ENCODE data around the gene SLC12A5.
"Not testable (repeated sequence)": the region's sequence is repeated elsewhere in the genome, so short reads cannot be mapped to it uniquely, and the experiment has no call there.

SLC12A5 gene

DNA sequence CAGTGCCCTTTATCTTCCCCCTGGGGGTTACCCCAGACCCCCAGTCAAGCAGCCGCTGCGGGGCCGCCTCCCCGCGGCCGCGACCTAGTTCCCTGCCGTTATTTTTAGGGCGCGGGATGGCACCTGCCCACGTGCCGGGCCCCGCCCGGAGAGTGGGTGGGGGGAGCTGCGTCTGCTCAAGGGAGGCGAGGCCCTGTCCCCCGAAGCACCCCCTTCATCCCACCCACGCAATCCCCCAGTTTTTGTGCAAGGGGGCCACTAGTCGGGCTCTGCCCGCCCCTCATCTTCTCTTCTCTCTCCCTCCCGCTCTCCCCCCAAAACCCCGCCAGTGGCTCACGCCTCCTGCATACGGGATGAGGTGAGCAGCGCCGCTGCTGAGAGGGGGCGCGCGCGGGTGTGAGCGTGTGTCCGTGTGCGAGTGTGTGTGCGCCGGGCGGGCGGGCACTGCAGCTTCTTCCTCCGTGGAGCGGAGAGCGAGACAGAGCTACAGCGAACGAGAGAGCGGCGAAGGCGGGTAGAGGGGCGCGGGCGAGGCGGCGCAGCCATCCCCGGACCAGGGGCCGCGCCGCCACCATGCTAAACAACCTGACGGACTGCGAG, at the start of gene SLC12A5:
Gene SLC12A5, plus strand, starts transcription at position 444 of the 600 bp plus-strand sequence. Its CDS starts 130 bp downstream, at position 574.
- no peak within 1 kb of the TSS for H3K27ac ChIP-seq
- TF ChIP-seq, protein P1, sequence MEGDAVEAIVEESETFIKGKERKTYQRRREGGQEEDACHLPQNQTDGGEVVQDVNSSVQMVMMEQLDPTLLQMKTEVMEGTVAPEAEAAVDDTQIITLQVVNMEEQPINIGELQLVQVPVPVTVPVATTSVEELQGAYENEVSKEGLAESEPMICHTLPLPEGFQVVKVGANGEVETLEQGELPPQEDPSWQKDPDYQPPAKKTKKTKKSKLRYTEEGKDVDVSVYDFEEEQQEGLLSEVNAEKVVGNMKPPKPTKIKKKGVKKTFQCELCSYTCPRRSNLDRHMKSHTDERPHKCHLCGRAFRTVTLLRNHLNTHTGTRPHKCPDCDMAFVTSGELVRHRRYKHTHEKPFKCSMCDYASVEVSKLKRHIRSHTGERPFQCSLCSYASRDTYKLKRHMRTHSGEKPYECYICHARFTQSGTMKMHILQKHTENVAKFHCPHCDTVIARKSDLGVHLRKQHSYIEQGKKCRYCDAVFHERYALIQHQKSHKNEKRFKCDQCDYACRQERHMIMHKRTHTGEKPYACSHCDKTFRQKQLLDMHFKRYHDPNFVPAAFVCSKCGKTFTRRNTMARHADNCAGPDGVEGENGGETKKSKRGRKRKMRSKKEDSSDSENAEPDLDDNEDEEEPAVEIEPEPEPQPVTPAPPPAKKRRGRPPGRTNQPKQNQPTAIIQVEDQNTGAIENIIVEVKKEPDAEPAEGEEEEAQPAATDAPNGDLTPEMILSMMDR (conservative IDR thresholded peaks at IDR 0.05), result no peak
- no peak for TF ChIP-seq ZFX (IDR thresholded peaks at IDR 0.05)

DNA sequence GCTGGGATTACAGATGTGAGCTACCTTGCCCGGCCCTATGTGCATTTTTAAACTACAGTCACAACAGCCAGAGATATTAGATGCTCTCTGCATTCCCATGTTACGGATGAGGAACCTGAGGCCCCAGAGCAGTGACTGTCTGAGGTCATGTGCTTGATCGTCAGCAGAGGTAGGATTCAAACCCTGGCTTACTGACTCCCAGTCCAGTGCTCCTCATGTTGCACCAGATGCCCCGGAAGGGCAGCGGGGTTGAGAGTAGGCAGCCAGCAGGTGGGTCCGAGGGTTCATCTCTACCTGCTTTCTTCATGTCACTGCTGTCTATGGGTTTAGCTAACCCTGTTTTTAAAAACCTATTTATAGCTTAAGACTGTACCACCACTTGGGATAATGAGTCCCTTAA, 47.8 kb upstream of the SLC12A5 start:
- H3K27ac ChIP-seq, result no peak overlapping the region
- TF ChIP-seq, protein P1 (conservative IDR thresholded peaks at IDR 0.05), result no peak
- no peak for TF ChIP-seq ZFX (IDR thresholded peaks at IDR 0.05)

- no peak for TF ChIP-seq ZFX (IDR thresholded peaks at IDR 0.05)
- TF ChIP-seq, protein P1 (conservative IDR thresholded peaks at IDR 0.05), result no peak
- no peak overlapping the region for H3K27ac ChIP-seq
These were observed 45.7 kb upstream of the SLC12A5 start for GRCh38 chr20:45983279-45983743.

DNA sequence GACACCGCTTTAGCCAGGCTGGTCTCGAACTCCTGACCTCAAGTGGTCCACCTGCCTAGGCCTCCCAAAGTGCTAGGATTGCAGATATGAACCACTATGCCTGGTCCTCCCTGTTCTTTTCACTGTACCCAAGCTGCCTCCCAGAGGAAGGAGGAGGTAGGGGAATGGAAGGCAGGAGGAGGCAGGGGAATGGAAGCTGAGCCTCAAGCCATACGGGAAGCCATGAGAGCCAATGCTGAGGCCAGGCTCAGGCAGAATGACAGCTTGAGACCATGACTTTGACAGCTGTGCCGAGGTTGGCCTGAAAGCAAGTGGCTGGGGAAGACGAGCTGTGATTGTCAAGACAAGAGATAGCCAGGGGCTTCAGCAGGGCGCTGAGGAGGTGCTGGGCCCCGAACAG, 43.4 kb upstream of the SLC12A5 start:
- TF ChIP-seq ZFX (IDR thresholded peaks at IDR 0.05), result no peak
- TF ChIP-seq, protein P1 (conservative IDR thresholded peaks at IDR 0.05), result no peak
- no peak overlapping the region for H3K27ac ChIP-seq

- no peak overlapping the region for H3K27ac ChIP-seq
- TF ChIP-seq, protein P1 (conservative IDR thresholded peaks at IDR 0.05), result peak; percentile 96
- no peak for TF ChIP-seq ZFX (IDR thresholded peaks at IDR 0.05)
These were observed 41.8 kb upstream of the SLC12A5 start for GRCh38 chr20:45987108-45987780.

DNA sequence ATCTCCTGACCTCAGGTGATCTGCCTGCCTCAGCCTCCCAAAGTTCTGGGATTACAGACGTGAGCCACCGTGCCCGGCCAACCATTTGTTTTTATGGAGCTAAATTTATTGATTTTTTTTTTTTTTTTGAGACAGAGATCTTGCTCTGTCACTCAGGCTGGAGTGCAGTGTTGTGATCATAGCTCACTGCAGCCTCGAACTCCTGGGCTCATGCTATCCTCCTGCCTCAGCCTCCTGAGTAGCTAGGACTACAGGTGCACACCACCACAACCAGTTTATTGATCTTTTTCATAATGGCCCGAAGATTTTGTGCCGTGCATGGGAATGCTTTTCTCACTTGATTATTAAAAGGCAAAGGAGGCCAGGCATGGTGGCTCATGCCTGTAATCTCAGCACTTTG, 40.2 kb upstream of the SLC12A5 start:
- not testable (repeated sequence) for H3K27ac ChIP-seq

DNA sequence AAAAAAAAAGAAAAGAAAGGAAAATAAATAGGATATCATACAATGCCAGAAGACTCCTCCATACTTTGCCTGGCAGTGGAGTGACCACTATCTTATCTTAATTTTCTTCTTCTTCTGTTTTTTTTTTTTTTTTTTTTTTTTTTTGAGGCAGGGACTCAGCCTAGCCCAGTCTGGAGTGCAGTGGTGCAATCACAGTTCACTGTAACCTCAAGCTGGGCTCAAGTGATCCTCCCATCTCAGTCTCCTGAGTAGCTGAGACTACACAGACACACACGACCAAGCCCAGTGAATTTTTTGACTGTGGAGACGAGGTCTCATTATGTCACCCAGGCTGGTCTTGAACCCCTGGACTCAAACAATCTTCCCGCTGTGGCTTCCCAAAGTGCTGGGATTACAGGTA, 37.4 kb upstream of the SLC12A5 start:
- TF ChIP-seq, protein P1 (conservative IDR thresholded peaks at IDR 0.05), result no peak
- TF ChIP-seq ZFX (IDR thresholded peaks at IDR 0.05), result no peak

More for the DNA sequence above, 37.4 kb upstream of the SLC12A5 start:
- no peak overlapping the region for H3K27ac ChIP-seq

Data from C4-2B (cell line).